Thymus (tissue), 11 donors: Measurements from ENCODE around the gene FADS6. TPM values are rescaled to one million over a fixed set of nuclear protein-coding genes. Genes with fewer than 3 reads are reported as not detected.

Experiments used
- DNase-seq, 9 donors: peaks; one replicate each; pipeline ENCODE4 v3.0.0-alpha.2; 2013; ENCODE audit warnings: low spot score in 9 of 9, low read depth in 6 of 9, missing footprints in 1 of 9
- H3K27ac ChIP-seq, 2 donors: one replicate each; pipeline ENCODE4 v1.5.1; 2013; ENCODE audit warnings: control low read depth in 1 of 2, low read depth in 1 of 2, low read length in 1 of 2, mild to moderate bottlenecking in 1 of 2, moderate library complexity in 1 of 2
- H3K27me3 ChIP-seq, 2 donors: one replicate each; pipeline ENCODE4 v1.5.1; 2013; ENCODE audit warnings: low read length in 1 of 2; ENCODE audit not compliant: control insufficient read depth in 2 of 2, insufficient read depth in 1 of 2
- H3K36me3 ChIP-seq, 2 donors: one replicate each; pipeline ENCODE4 v1.5.1; 2013; ENCODE audit warnings: low read length in 1 of 2, mild to moderate bottlenecking in 1 of 2, moderate library complexity in 1 of 2; ENCODE audit not compliant: control insufficient read depth in 2 of 2, insufficient read depth in 2 of 2
- H3K4me1 ChIP-seq, 2 donors: one replicate each; pipeline ENCODE4 v1.5.1; 2013; ENCODE audit warnings: low read length in 2 of 2; ENCODE audit not compliant: control insufficient read depth in 2 of 2, insufficient read depth in 2 of 2
- H3K4me3 ChIP-seq, 2 donors: one replicate each; pipeline ENCODE4 v1.5.1; 2013; ENCODE audit warnings: low read length in 2 of 2, control low read depth in 1 of 2, mild to moderate bottlenecking in 1 of 2
- H3K9me3 ChIP-seq, 2 donors: one replicate each; pipeline ENCODE4 v1.5.1; 2013; ENCODE audit warnings: low read length in 1 of 2, mild to moderate bottlenecking in 1 of 2; ENCODE audit not compliant: control insufficient read depth in 2 of 2, insufficient read depth in 1 of 2
- WGBS: extraction: QIAGEN DNeasy Blood & Tissue Kit; methylation state at CpG from one replicate; pipeline ENCODE4 v1.1.7; 2013; 5-methylcytosine and 5-hydroxymethylcytosine counted together
- polyA plus RNA-seq: library from polyadenylated mRNA; stranded (reverse); fragments of 200-250 nt; gene quantifications from one replicate; pipeline ENCODE4 v1.2.3, GENCODE V29; 2013
- total RNA-seq: library from RNA; stranded (reverse); fragments of 120-200 nt; gene quantifications from one replicate; pipeline ENCODE4 v1.2.4, GENCODE V29; 2013
- donor health status: healthy.

The FADS6 gene
- total and polyA plus RNA-seq, 2 donors, result 0.14 to 1.0 TPM

DNA sequence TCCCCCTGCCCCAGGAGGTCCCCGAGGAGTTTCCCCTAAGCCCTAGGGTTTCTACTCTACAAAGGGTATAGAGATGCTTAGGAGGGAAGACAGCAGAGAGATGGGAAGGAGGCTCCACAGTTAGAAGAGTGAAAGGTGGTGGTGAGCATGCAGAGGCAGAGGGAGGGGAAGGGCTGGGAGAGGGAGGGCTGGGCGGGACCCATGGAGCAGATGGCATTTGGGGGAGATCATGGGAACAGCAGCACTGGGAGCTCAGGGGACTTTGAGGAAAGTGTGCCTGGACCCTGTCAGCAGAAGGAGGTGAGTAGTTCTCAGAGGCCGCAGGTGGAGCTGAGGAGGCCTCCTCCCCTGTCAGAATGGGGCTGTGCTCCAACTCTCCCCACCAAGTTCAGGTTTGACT lies 41.6 kb upstream of the FADS6 start:
- Histone ChIP-seq H3K36me3 (no peaks in the 10 kb centered on the region), H3K27ac (no peak overlapping the region), H3K9me3 (peaks cover 1 to 4% of the 10 kb centered on the region in 2 donors), H3K27me3 (peaks cover 42 to 95% of the 10 kb centered on the region in 2 donors), H3K4me1 (no peaks in the 10 kb centered on the region), H3K4me3 (no peak overlapping the region)
- 85% methylated on average over 3 of the region's 3 CpGs for WGBS
- DNase-seq, result no peak

GRCh38 chr17:74930535-74931036 lies 37.2 kb upstream of the FADS6 start:
- Histone ChIP-seq H3K27ac (no peak overlapping the region), H3K4me3 (no peak overlapping the region), H3K4me1 (no peaks in the 10 kb centered on the region), H3K9me3 (peaks cover 0 to 1% of the 10 kb centered on the region in 2 donors), H3K27me3 (peaks cover 22 to 92% of the 10 kb centered on the region in 2 donors), H3K36me3 (no peaks in the 10 kb centered on the region)
- no peak for DNase-seq
- 94% methylated on average over 24 of the region's 24 CpGs for WGBS

DNA sequence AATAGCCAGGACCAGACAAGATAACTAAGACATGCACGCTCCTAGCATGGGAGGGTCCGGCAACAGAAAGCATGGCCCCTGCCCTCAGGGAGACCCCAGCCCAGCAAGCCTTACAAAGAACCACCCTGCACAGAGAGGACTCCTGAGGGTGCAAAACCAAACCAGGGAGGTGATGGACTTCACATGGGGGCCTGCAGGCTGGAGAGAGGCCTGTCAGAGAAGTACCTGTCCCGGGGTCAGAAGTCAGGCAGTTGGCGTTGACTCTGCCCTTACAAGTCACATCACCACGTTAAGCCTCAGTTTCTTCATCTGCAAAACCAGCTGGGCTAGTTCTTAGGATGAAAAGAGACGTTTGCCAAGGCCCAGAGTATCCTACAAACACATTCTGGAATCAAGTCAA lies 35.4 kb upstream of the FADS6 start:
- H3K36me3 ChIP-seq, result no peaks in the 10 kb centered on the region
- H3K27ac ChIP-seq, result no peak overlapping the region

GRCh38 chr17:74925242-74925641 lies 31.8 kb upstream of the FADS6 start:
- Histone ChIP-seq H3K36me3 (no peaks in the 10 kb centered on the region), H3K27ac (no peak overlapping the region), H3K9me3 (peaks cover 0 to 2% of the 10 kb centered on the region in 2 donors), H3K4me1 (peaks cover 0 to 9% of the 10 kb centered on the region in 2 donors), H3K4me3 (no peak overlapping the region), H3K27me3 (peaks cover 47 to 94% of the 10 kb centered on the region in 2 donors)
- no peak for DNase-seq
- WGBS, result 86% methylated on average over 3 of the region's 3 CpGs

More for the DNA sequence above, 35.4 kb upstream of the FADS6 start:
- H3K4me3 ChIP-seq, result no peak overlapping the region
- WGBS, result 88% methylated on average over 6 of the region's 6 CpGs
- H3K27me3 ChIP-seq, result peaks cover 32 to 92% of the 10 kb centered on the region in 2 donors
- peaks cover 0 to 2% of the 10 kb centered on the region in 2 donors for H3K9me3 ChIP-seq
- no peak for DNase-seq
- H3K4me1 ChIP-seq, result no peaks in the 10 kb centered on the region

DNA sequence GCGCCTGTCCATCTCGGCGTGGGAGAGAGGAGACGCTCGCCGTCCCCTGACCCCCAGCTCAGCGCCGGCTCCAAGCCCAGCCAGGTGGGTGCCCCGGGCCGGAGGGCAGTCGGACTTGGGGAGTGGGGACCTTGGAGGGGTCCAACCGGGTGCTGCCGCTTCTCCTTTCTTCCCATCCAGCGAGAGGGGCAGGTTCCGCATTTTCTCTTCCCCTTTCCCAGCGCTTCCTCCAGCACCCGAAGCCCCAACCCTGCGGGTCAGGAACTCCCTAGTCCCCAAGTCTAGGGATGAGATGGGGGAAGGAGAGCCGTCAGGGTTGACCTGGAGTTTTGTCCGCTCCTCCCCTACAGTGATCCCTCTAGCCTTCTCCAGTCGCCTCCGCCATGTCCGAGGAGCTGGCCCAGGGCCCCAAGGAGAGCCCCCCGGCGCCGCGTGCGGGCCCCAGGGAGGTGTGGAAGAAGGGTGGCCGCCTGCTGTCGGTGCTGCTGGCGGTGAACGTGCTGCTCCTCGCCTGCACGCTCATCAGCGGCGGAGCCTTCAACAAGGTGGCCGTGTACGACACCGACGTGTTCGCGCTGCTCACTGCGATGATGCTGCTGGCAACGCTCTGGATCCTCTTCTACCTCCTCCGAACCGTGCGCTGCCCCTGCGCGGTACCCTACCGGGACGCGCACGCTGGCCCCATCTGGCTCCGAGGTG lies 31.0 kb upstream of the FADS6 start, which contains the start of gene OTOP2:
TSS of gene OTOP2 (plus strand) at position 24 of the 699 bp plus-strand sequence. CDS start at position 384, 360 bp downstream.
- Histone ChIP-seq H3K4me1 (peaks cover 0 to 9% of the 10 kb centered on the region in 2 donors), H3K27ac (no peak within 1 kb of the TSS), H3K36me3 (no peaks in the 10 kb centered on the region), H3K4me3 (peak within 1 kb of the TSS in 1 of 2 donors; percentile 24), H3K27me3 (peaks cover 47 to 96% of the 10 kb centered on the region in 2 donors), H3K9me3 (peaks cover 0 to 2% of the 10 kb centered on the region in 2 donors)
- WGBS, result 4% methylated on average over 54 of the region's 54 CpGs
- peak in 1 of 9 donors; percentile 10 for DNase-seq

DNA sequence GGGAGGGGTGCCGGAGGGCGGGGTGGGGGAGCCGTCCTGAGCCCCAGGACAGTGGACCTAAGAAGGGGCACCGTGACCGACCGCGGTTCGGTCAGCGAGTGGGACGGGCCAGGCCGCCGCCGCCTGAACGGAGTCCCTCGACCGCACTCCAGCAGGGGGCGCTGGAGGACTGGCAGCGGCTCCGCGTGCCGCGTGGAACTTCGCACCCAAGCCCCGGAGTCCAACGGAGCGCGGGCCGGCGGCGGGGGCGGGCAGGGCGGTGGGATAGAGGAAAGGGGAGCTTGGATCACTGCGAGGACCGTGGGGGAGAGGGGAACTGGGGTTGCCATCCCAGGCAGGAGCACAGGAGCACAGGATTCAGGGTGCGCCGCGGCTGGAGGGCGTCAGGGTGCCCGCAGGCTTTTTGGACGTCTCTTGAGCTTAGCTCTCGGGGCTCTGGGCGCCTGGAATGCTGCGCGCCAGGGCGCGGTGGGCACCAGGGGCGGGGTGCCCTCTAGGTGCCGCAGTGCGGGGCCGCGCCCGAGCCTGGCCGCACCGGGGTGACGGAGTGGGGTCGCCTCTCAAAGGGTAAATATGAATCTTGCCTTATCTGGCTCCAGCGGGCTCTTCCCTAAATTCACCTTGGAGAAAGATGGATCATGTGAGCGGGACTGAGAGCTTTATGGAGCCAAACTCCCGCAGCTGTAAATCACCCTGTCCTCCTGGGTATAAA lies 30.3 kb upstream of the FADS6 start:
- peaks cover 0 to 9% of the 10 kb centered on the region in 2 donors for H3K4me1 ChIP-seq
- DNase-seq, result peak in 8 of 9 donors; percentile 16 to 65 (median 32)
- H3K27me3 ChIP-seq, result peaks cover 47 to 94% of the 10 kb centered on the region in 2 donors
- H3K9me3 ChIP-seq, result peaks cover 0 to 2% of the 10 kb centered on the region in 2 donors
- no peaks in the 10 kb centered on the region for H3K36me3 ChIP-seq
- 6% methylated on average over 59 of the region's 59 CpGs for WGBS
- H3K27ac ChIP-seq, result no peak overlapping the region
- peak overlapping the region in 1 of 2 donors; percentile 24 for H3K4me3 ChIP-seq

DNA sequence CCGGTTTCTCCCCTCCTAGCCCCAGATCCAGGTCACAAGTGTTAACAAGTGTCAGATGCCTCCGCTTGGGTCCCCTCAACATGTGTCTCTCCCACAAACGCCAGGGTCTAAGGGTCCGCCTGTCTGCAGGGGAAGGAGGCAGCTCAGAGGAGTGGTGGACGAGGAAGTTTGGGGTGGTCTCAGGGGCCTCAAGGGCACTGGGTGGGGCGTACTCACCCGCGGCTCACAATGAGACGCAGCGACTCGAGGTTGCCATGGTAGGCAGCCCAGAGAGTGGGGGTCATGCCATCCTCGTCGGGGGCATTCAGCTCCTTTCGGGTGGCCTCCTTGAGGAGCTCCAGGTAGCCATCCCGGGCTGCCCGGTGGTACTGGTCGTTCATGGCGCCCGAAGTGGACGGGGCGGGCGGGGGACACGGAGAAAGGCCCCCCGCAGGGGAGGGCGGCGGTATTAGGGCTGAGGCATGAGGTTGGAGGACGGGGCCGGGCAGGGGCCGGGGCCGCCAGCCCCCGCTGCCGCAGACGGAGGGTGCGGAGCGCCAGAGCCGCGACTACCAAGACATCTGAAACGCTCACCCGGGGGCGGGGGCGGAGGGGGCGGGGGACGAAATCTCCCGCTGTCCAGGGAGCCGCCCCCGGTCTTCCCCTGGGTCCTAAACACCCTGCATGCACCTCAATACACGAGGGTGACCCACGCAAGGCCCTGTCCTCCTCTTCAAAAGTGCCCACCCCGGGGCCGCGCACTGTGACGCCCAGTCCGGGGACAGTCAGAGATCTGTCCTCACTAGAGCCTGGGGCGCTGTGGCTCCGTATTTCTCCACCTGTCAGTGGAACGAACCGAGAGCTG lies 29.5 kb upstream of the FADS6 start, which contains the start of gene USH1G:
TSS of gene USH1G (minus strand) at position 562 of the 844 bp plus-strand sequence. CDS start at position 380, 182 bp downstream.
- WGBS, result 7% methylated on average over 57 of the region's 57 CpGs
- Histone ChIP-seq H3K4me3 (peak within 1 kb of the TSS in 1 of 2 donors; percentile 24), H3K36me3 (no peaks in the 10 kb centered on the region), H3K9me3 (peaks cover 0 to 2% of the 10 kb centered on the region in 2 donors), H3K27me3 (peaks cover 47 to 91% of the 10 kb centered on the region in 2 donors), H3K27ac (no peak within 1 kb of the TSS), H3K4me1 (peaks cover 0 to 9% of the 10 kb centered on the region in 2 donors)
- DNase-seq, result no peak

- H3K4me1 ChIP-seq, result peaks cover 0 to 9% of the 10 kb centered on the region in 2 donors
- peaks cover 43 to 91% of the 10 kb centered on the region in 2 donors for H3K27me3 ChIP-seq
- no peaks in the 10 kb centered on the region for H3K36me3 ChIP-seq
- no peak overlapping the region for H3K4me3 ChIP-seq
- H3K27ac ChIP-seq, result no peak overlapping the region
- H3K9me3 ChIP-seq, result peaks cover 0 to 2% of the 10 kb centered on the region in 2 donors
- no peak for DNase-seq
- WGBS, result 77% methylated on average over 6 of the region's 6 CpGs
Measured at GRCh38 chr17:74922172-74922571, 28.7 kb upstream of the FADS6 start.
